HepG2 (cell line): ENCODE data around the gene KIF22. TPM values are rescaled to one million over a fixed set of nuclear protein-coding genes. Genes with fewer than 3 reads are reported as not detected.
A peak's percentile ranks its signal among the peaks of the same experiment; 100 is the strongest.

Experiments
- AHR ChIP-seq: IDR thresholded peaks from 2 replicates; pipeline ENCODE4 v1.6.1; 2018; ENCODE audit warnings: missing genetic modification reagents, missing compliant biosample characterization
- ARHGAP35 ChIP-seq: sonication (generic); formaldehyde crosslinking; IDR thresholded peaks from 2 replicates; pipeline ENCODE4 v1.9.0; 2022; ENCODE audit warnings: mild to moderate bottlenecking, inconsistent platforms, moderate library complexity, missing genetic modification reagents, borderline replicate concordance
- DR1 ChIP-seq: sonication (generic); formaldehyde crosslinking; IDR thresholded peaks from 2 replicates; pipeline ENCODE4 v1.8.0; 2021; ENCODE audit warnings: mild to moderate bottlenecking, missing genetic modification reagents, inconsistent platforms
- GATA4 ChIP-seq: sonication (generic); IDR thresholded peaks from 2 replicates; pipeline ENCODE4 v1.6.1; 2016; ENCODE audit warnings: antibody characterized with exemption, low read depth, borderline replicate concordance
- MAFG ChIP-seq: sonication (generic); formaldehyde crosslinking; IDR thresholded peaks from 2 replicates; pipeline ENCODE4 v1.5.1; 2020; ENCODE audit warnings: mild to moderate bottlenecking, missing genetic modification reagents
- PHF5A ChIP-seq: IDR thresholded peaks from one replicate; pipeline ENCODE4 v1.6.1; 2018; ENCODE audit warnings: low read depth, missing genetic modification reagents; ENCODE audit not compliant: unreplicated experiment
- PTBP1 ChIP-seq: fragments of 200-400 bp; formaldehyde crosslinking; IDR thresholded peaks from 2 replicates; pipeline ENCODE4 v1.6.1; 2018; ENCODE audit warnings: low read length, low read depth; ENCODE audit not compliant: poor library complexity, severe bottlenecking
- RFX3 ChIP-seq: IDR thresholded peaks from 2 replicates; pipeline ENCODE4 v1.6.1; 2016; ENCODE audit warnings: missing biosample characterization, missing genetic modification reagents
- SOX13 ChIP-seq, 3 experiments: fragments of 450-650 bp in 1 of 3; sonication (generic) in 1 of 3; formaldehyde crosslinking in 1 of 3; IDR thresholded peaks in 2 of 3; conservative IDR thresholded peaks in 1 of 3; 2 replicates each; pipeline versions ENCODE4 v1.5.0 to v1.6.1; 2016 to 2020; ENCODE audit warnings: antibody characterized with exemption in 1 of 3, mild to moderate bottlenecking in 1 of 3, missing compliant biosample characterization in 1 of 3, missing genetic modification reagents in 1 of 3, moderate library complexity in 1 of 3
- TAF15 ChIP-seq: fragments of 200-400 bp; formaldehyde crosslinking; IDR thresholded peaks from one replicate; pipeline ENCODE4 v1.6.1; 2018; ENCODE audit warnings: mild to moderate bottlenecking, low read depth, low read length; ENCODE audit not compliant: poor library complexity, severe bottlenecking
- U2AF1 ChIP-seq: fragments of 200-400 bp; formaldehyde crosslinking; optimal IDR thresholded peaks from 2 replicates; pipeline ENCODE3; 2017; ENCODE audit warnings: mild to moderate bottlenecking, low read depth, low read length
- YEATS4 ChIP-seq: sonication (generic); formaldehyde crosslinking; IDR thresholded peaks from 2 replicates; pipeline ENCODE4 v1.4.0; 2020; ENCODE audit warnings: missing genetic modification reagents, borderline replicate concordance
- ZNF10 ChIP-seq: sonication (generic); formaldehyde crosslinking; IDR thresholded peaks from 2 replicates; pipeline ENCODE4 v1.4.0; 2020; ENCODE audit warnings: mild to moderate bottlenecking, low read depth, missing genetic modification reagents, borderline replicate concordance
- ZNF567 ChIP-seq: sonication (generic); formaldehyde crosslinking; IDR thresholded peaks from 2 replicates; pipeline ENCODE4 v1.8.1; 2023; ENCODE audit warnings: mild to moderate bottlenecking, missing genetic modification reagents, borderline replicate concordance
- polyA plus RNA-seq, 8 experiments: library from polyadenylated mRNA; depleted of rRNA in 3 of 8; stranded (reverse) in 7 of 8; unstranded in 1 of 8; fragments of >200 nt; fragmentation: Illumina TruSeq in 4 of 8; extraction: Trizol in 4 of 8; gene quantifications; 2 replicates each; pipeline versions ENCODE4 v1.2.1 to v1.2.3, GENCODE V29; 2011 to 2016; ENCODE audit warnings: low read depth in 4 of 8, missing spikeins in 1 of 8, mixed read lengths in 1 of 8; ENCODE audit not compliant: insufficient read depth in 1 of 8
- total RNA-seq, 5 experiments: library from RNA; depleted of rRNA; stranded (reverse); fragments of >200 nt; fragmentation: Illumina TruSeq; extraction: Trizol; gene quantifications; 2 replicates each; pipeline ENCODE4 v1.2.3, GENCODE V29; 2016; ENCODE audit warnings: low read depth in 1 of 5
- TF ChIP-seq, protein P1 (sequence below): sonication (generic); formaldehyde crosslinking; IDR thresholded peaks from 2 replicates; pipeline ENCODE4 v1.9.0; 2022; ENCODE audit warnings: missing genetic modification reagents, mild to moderate bottlenecking, borderline replicate concordance
- TF ChIP-seq, protein P2 (sequence below): IDR thresholded peaks from 2 replicates; pipeline ENCODE4 v1.6.1; 2016; ENCODE audit warnings: missing biosample characterization, missing genetic modification reagents, low read depth
- TF ChIP-seq, protein P3 (sequence below): sonication (generic); formaldehyde crosslinking; IDR thresholded peaks from 2 replicates; pipeline ENCODE4 v1.4.0; 2020; ENCODE audit warnings: missing genetic modification reagents
- TF ChIP-seq, protein P4 (sequence below): sonication (generic); formaldehyde crosslinking; conservative IDR thresholded peaks from 2 replicates; pipeline ENCODE4 v1.8.0; 2022; ENCODE audit warnings: low read depth, missing genetic modification reagents
- TF ChIP-seq, protein P5 (sequence below): sonication (generic); formaldehyde crosslinking; IDR thresholded peaks from 2 replicates; pipeline ENCODE4 v1.4.0; 2020; ENCODE audit warnings: mild to moderate bottlenecking, missing genetic modification reagents

Gene KIF22
- total and polyA plus RNA-seq, 2 of the 13 experiments (the other 11 are each of a cell fraction or from before 2014, with no cell fraction given) = 95.8 to 118 TPM

DNA sequence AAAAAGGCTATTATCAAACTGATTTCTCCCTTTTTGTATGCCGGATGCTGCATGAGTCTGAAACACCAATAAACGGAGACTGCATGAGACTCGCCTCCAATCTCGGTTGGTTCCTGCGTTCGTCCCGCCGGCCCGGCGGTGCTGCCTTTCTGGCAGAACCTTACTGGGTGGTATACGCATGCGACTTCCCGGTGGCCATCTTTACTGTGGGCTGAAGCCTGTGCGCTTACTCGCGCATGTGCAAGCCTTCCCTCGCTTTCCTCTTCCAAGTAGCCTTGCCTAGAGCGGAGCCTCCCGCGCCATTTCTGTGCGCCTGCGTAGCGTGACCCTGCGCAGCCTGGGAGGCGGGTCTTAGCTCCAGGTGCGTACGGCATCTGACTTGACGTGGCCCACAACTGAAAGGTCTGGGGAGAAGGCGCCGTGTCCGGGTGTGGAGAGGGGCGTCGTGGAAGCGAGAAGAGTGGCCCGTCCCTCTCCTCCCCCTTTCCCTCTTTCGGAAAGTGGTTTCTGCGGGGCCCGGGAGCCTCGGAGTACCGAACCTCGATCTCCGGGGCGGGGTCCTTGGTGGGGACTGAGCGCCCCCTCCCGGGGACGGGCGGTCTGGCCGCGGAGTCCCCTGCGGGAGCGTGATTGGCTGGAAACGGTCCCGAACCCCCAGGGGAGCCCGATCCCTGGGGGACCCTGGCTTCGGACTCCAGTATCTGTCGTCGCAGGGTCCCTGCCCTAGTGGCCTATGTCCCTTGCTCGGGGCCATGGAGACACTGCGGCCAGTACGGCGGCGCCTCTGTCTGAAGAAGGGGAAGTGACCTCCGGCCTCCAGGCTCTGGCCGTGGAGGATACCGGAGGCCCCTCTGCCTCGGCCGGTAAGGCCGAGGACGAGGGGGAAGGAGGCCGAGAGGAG, 25.5 kb downstream of the KIF22 start, which contains the start of gene PAGR1 (continued):
- TF ChIP-seq MAFG (CRISPR knock-in tag) = no peak
- peak; percentile 61 for TF ChIP-seq GATA4
- TF ChIP-seq, protein P1, sequence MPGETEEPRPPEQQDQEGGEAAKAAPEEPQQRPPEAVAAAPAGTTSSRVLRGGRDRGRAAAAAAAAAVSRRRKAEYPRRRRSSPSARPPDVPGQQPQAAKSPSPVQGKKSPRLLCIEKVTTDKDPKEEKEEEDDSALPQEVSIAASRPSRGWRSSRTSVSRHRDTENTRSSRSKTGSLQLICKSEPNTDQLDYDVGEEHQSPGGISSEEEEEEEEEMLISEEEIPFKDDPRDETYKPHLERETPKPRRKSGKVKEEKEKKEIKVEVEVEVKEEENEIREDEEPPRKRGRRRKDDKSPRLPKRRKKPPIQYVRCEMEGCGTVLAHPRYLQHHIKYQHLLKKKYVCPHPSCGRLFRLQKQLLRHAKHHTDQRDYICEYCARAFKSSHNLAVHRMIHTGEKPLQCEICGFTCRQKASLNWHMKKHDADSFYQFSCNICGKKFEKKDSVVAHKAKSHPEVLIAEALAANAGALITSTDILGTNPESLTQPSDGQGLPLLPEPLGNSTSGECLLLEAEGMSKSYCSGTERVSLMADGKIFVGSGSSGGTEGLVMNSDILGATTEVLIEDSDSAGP (CRISPR knock-in tag) = peak; percentile 94
- peak; percentile 31; the same call in 1 of the 2 replicates for TF ChIP-seq SOX13 (IDR thresholded peaks at IDR 0.05)
- no peak; a peak in 1 of 4 replicates for TF ChIP-seq SOX13 (CRISPR knock-in tag; conservative IDR thresholded peaks at IDR 0.05 in 1 of 2, IDR thresholded peaks at IDR 0.05 in 1 of 2)
- TF ChIP-seq DR1 (CRISPR knock-in tag) = peak; percentile 80
- no peak for TF ChIP-seq RFX3 (CRISPR knock-in tag)
- TF ChIP-seq, protein P2, sequence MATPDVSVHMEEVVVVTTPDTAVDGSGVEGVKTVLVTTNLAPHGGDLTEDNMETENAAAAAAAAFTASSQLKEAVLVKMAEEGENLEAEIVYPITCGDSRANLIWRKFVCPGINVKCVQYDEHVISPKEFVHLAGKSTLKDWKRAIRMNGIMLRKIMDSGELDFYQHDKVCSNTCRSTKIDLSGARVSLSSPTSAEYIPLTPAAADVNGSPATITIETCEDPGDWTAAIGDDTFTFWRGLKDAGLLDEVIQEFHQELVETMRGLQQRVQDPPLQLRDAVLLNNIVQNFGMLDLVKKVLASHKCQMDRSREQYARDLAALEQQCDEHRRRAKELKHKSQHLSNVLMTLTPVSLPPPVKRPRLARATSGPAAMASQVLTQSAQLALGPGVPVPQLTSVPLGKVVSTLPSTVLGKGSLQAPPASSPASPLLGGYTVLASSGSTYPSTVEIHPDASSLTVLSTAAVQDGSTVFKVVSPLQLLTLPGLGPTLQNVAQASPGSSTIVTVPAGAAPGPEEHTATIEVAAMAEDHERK (CRISPR knock-in tag) = peak; percentile 95
- no peak for TF ChIP-seq U2AF1
- peak; percentile 77 for TF ChIP-seq PTBP1
- peak; percentile 59 for TF ChIP-seq TAF15
- no peak for TF ChIP-seq ZNF567
- TF ChIP-seq AHR (CRISPR knock-in tag) = no peak; the same call in none of the 2 replicates
- no peak for TF ChIP-seq ZNF10 (CRISPR knock-in tag)
- TF ChIP-seq, protein P3, sequence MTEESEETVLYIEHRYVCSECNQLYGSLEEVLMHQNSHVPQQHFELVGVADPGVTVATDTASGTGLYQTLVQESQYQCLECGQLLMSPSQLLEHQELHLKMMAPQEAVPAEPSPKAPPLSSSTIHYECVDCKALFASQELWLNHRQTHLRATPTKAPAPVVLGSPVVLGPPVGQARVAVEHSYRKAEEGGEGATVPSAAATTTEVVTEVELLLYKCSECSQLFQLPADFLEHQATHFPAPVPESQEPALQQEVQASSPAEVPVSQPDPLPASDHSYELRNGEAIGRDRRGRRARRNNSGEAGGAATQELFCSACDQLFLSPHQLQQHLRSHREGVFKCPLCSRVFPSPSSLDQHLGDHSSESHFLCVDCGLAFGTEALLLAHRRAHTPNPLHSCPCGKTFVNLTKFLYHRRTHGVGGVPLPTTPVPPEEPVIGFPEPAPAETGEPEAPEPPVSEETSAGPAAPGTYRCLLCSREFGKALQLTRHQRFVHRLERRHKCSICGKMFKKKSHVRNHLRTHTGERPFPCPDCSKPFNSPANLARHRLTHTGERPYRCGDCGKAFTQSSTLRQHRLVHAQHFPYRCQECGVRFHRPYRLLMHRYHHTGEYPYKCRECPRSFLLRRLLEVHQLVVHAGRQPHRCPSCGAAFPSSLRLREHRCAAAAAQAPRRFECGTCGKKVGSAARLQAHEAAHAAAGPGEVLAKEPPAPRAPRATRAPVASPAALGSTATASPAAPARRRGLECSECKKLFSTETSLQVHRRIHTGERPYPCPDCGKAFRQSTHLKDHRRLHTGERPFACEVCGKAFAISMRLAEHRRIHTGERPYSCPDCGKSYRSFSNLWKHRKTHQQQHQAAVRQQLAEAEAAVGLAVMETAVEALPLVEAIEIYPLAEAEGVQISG (CRISPR knock-in tag) = peak; percentile 99
- TF ChIP-seq YEATS4 (CRISPR knock-in tag) = 0 out of 2 replicates have a peak, but pooled peaks have one; percentile 79
- TF ChIP-seq, protein P4, sequence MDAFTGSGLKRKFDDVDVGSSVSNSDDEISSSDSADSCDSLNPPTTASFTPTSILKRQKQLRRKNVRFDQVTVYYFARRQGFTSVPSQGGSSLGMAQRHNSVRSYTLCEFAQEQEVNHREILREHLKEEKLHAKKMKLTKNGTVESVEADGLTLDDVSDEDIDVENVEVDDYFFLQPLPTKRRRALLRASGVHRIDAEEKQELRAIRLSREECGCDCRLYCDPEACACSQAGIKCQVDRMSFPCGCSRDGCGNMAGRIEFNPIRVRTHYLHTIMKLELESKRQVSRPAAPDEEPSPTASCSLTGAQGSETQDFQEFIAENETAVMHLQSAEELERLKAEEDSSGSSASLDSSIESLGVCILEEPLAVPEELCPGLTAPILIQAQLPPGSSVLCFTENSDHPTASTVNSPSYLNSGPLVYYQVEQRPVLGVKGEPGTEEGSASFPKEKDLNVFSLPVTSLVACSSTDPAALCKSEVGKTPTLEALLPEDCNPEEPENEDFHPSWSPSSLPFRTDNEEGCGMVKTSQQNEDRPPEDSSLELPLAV (CRISPR knock-in tag) = peak; percentile 53; the same call in 1 of the 2 replicates
- TF ChIP-seq, protein P5, sequence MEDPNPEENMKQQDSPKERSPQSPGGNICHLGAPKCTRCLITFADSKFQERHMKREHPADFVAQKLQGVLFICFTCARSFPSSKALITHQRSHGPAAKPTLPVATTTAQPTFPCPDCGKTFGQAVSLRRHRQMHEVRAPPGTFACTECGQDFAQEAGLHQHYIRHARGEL (CRISPR knock-in tag) = peak; percentile 66; the same call in 1 of the 2 replicates
- TF ChIP-seq PHF5A = no peak
- peak; percentile 83; the same call in 1 of the 2 replicates for TF ChIP-seq ARHGAP35 (CRISPR knock-in tag)
